Glutamatergic neuron (in vitro differentiated cells): ENCODE measurements around the gene KCNAB2. TPM values are rescaled to one million over a fixed set of nuclear protein-coding genes. Genes with fewer than 3 reads are reported as not detected.

ENCODE experiments used
- DNase-seq: peaks from one replicate; pipeline ENCODE4 v3.0.0; 2022
- H3K27ac Mint-ChIP-seq: one replicate; pipeline ENCODE4 v1.8.0; 2020; ENCODE audit warnings: mild to moderate bottlenecking, mixed read lengths, inconsistent platforms; ENCODE audit not compliant: unreplicated experiment
- H3K27me3 Mint-ChIP-seq: one replicate; pipeline ENCODE4 v1.8.0; 2020; ENCODE audit warnings: mild to moderate bottlenecking, moderate library complexity, mixed read lengths, inconsistent platforms; ENCODE audit not compliant: unreplicated experiment
- H3K36me3 Mint-ChIP-seq: one replicate; pipeline ENCODE4 v1.8.0; 2020; ENCODE audit warnings: mild to moderate bottlenecking, mixed read lengths, inconsistent platforms; ENCODE audit not compliant: unreplicated experiment
- H3K4me1 Mint-ChIP-seq: one replicate; pipeline ENCODE4 v1.8.0; 2020; ENCODE audit warnings: mild to moderate bottlenecking, low read depth, mixed read lengths, inconsistent platforms; ENCODE audit not compliant: unreplicated experiment
- H3K4me3 Mint-ChIP-seq: one replicate; pipeline ENCODE4 v1.8.0; 2020; ENCODE audit warnings: mild to moderate bottlenecking, mixed read lengths, inconsistent platforms; ENCODE audit not compliant: unreplicated experiment
- H3K9me3 Mint-ChIP-seq: one replicate; pipeline ENCODE4 v1.8.0; 2020; ENCODE audit warnings: mild to moderate bottlenecking, moderate library complexity, mixed read lengths, inconsistent platforms; ENCODE audit not compliant: unreplicated experiment
- CTCF ChIP-seq: fragments of 200-600 bp; sonication (generic); IDR thresholded peaks from one replicate; pipeline ENCODE4 v1.5.0; 2021; ENCODE audit not compliant: partially characterized antibody, unreplicated experiment
- total RNA-seq: library from RNA; stranded (reverse); fragmentation: NEBNext Ultra II Directional; extraction: Animal tissue kit (Norgen Biotek cat#: 25700); gene quantifications from one replicate; pipeline ENCODE4 v1.2.1, GENCODE V29; 2021; ENCODE audit not compliant: unreplicated experiment

Gene KCNAB2
- total RNA-seq, 1 donor from 2014 or later, result 20.4 TPM

- Mint-ChIP-seq H3K36me3 (no peaks in the 10 kb centered on the region), H3K27me3 (peaks cover 4% of the 10 kb centered on the region), H3K4me1 (peaks cover 3% of the 10 kb centered on the region), H3K27ac (no peak overlapping the region), H3K4me3 (no peak overlapping the region), H3K9me3 (no peaks in the 10 kb centered on the region)
- no peak for TF ChIP-seq CTCF
- DNase-seq, result no peak
These were observed 26.4 kb upstream of the KCNAB2 start for GRCh38 chr1:6019166-6019845.

DNA sequence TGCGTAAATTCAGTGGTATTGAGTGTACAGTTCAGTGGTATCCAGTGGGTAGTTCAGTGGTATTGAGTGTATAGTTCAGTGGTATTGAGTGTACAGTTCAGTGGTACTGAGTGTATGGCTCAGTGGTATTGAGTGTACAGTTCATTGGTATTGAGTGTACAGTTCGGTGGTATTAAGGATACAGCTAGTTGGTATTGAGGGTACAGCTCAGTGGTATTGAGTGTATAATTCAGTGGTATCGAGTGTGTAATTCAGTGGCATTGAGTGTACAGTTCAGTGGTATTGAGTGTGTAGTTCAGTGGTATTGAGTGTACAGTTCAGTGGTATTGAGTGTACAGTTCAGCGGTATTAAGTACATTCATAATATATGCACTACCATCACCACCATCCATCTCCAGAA lies 23.5 kb upstream of the KCNAB2 start:
- Mint-ChIP-seq H3K36me3 (no peaks in the 10 kb centered on the region), H3K27me3 (peaks cover 7% of the 10 kb centered on the region), H3K4me3 (no peak overlapping the region), H3K9me3 (no peaks in the 10 kb centered on the region), H3K4me1 (peaks cover 3% of the 10 kb centered on the region), H3K27ac (no peak overlapping the region)
- DNase-seq, result no peak
- TF ChIP-seq CTCF, result no peak

GRCh38 chr1:6023346-6023745 lies 22.3 kb upstream of the KCNAB2 start:
- no peak overlapping the region for H3K27ac Mint-ChIP-seq

GRCh38 chr1:6024376-6024775 lies 21.3 kb upstream of the KCNAB2 start:
- H3K4me3 Mint-ChIP-seq, result no peak overlapping the region
- H3K27me3 Mint-ChIP-seq, result peaks cover 5% of the 10 kb centered on the region
- no peaks in the 10 kb centered on the region for H3K9me3 Mint-ChIP-seq
- H3K36me3 Mint-ChIP-seq, result no peaks in the 10 kb centered on the region
- no peak for TF ChIP-seq CTCF
- DNase-seq, result no peak
- H3K27ac Mint-ChIP-seq, result no peak overlapping the region
- H3K4me1 Mint-ChIP-seq, result peaks cover 7% of the 10 kb centered on the region

More at GRCh38 chr1:6023346-6023745, 22.3 kb upstream of the KCNAB2 start:
- DNase-seq, result no peak
- Mint-ChIP-seq H3K9me3 (no peaks in the 10 kb centered on the region), H3K27me3 (peaks cover 7% of the 10 kb centered on the region), H3K4me1 (peaks cover 7% of the 10 kb centered on the region), H3K36me3 (no peaks in the 10 kb centered on the region), H3K4me3 (no peak overlapping the region)
- TF ChIP-seq CTCF, result no peak

DNA sequence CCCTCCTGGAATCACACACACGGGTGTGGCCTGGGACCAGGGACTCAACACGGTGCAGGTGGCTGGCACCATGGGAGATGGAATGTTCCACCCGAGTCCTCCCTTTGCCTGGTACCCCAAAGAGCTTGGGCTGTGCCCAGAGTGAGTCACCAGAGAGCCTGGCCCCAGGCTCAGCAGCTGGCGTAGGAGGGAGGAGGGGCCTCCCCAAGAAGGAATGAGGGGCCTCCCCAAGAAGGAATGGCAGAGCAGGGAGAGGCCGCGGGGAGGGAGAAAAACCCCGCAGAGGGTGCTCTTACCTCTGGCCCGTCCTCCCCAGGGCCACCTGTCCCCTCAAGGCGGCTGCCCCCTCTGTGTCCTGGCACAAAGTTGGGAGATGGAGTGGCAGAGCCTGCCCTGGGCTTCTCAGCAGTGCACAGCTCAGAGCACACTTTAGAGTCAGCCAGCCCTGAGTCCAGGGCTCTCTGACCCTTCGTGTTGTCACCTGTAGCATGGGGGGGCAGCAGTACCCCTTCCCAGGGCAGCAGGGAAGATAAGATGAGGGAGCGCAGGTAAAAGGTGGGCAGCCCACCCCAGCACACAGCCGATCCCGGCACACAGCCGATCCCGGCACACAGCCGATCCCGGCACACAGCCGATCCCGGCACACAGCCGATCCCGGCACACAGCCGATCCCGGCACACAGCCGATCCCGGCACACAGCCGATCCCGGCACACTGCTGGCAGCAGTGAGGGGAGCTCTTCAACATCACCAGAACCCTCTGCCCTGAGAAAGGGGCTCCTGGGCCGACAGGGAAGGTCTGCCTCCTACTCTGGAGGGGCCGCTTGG lies 20.2 kb upstream of the KCNAB2 start:
- peaks cover 3% of the 10 kb centered on the region for H3K27me3 Mint-ChIP-seq
- no peak for TF ChIP-seq CTCF
- no peak for DNase-seq
- H3K27ac Mint-ChIP-seq, result no peak overlapping the region
- no peak overlapping the region for H3K4me3 Mint-ChIP-seq
- H3K4me1 Mint-ChIP-seq, result peaks cover 7% of the 10 kb centered on the region
- no peaks in the 10 kb centered on the region for H3K36me3 Mint-ChIP-seq
- no peaks in the 10 kb centered on the region for H3K9me3 Mint-ChIP-seq
